Muscle layer of colon (tissue), 2 donors: ENCODE results near the gene CMC2.

ENCODE experiments used
- H3K27ac ChIP-seq: one replicate; pipeline ENCODE4 v1.7.0; 2013; ENCODE audit warnings: low read depth, mild to moderate bottlenecking, low read length, moderate library complexity
- H3K27me3 ChIP-seq, 2 donors: one replicate each; pipeline ENCODE4 v1.7.0; 2013; ENCODE audit warnings: low read length in 2 of 2, mild to moderate bottlenecking in 2 of 2; ENCODE audit not compliant: insufficient read depth in 2 of 2, control insufficient read depth in 1 of 2
- H3K36me3 ChIP-seq: one replicate; pipeline ENCODE4 v1.7.0; 2013; ENCODE audit warnings: mild to moderate bottlenecking, low read length; ENCODE audit not compliant: insufficient read depth
- H3K4me1 ChIP-seq: one replicate; pipeline ENCODE4 v1.7.0; 2013; ENCODE audit warnings: mild to moderate bottlenecking, low read length; ENCODE audit not compliant: insufficient read depth
- H3K4me3 ChIP-seq, 2 donors: one replicate each; pipeline ENCODE4 v1.7.0; 2013; ENCODE audit warnings: low read length in 2 of 2, low read depth in 1 of 2, mild to moderate bottlenecking in 1 of 2, moderate library complexity in 1 of 2
- H3K9ac ChIP-seq: one replicate; pipeline ENCODE4 v1.7.0; 2013; ENCODE audit warnings: low read length
- H3K9me3 ChIP-seq: one replicate; pipeline ENCODE4 v1.7.0; 2013; ENCODE audit warnings: mild to moderate bottlenecking, low read length
- donor health status: abdominal sarcoma.
- donor health status: Adenocarcinoma of cecum.

CMC2 gene

DNA sequence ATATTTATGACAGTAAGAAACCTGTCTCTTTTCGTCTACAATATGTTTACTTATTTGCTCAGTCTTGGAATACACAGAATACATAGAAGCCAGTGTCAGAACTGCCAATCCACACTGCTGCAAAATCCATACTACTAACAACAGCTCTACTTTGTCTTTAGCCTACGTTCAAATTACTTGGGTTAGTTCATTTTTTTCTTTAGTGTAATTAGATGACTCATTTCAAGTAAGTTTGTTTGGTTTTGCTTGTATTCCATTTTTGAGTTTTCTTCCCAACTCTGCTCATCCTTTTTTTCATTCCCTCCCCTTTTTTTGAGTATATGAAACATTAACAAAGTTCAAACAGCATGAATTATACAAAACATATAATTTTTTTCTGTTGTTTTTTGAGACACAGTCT is 16.9 kb downstream of the CMC2 start:
- no peak overlapping the region for H3K27ac ChIP-seq
- H3K36me3 ChIP-seq, result peaks cover 5% of the 10 kb centered on the region
- H3K9ac ChIP-seq, result no peak overlapping the region
- H3K4me3 ChIP-seq, result no peak overlapping the region
- no peaks in the 10 kb centered on the region for H3K9me3 ChIP-seq
- peaks cover 5% of the 10 kb centered on the region for H3K4me1 ChIP-seq
- H3K27me3 ChIP-seq, result no peaks in the 10 kb centered on the region

DNA sequence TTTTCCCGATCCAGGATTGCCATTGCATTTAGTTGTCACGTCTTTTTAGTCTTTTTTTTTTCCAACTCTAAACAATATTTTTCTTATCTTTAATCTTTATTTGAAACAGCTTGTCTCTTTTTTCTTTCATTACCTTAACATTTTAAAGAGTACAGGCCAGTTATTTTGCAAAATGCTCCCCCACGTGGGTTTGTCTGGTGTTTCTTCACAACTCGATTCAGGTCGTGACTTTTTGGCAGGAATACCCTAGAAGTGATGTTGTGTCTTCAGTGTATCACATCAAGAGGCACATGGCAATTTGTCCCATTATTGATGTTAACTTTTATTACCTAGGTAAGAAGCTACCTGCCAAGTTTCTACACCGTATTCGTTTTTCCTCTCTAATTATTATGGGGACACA is 17.9 kb downstream of the CMC2 start:
- H3K36me3 ChIP-seq, result peaks cover 5% of the 10 kb centered on the region
- no peaks in the 10 kb centered on the region for H3K9me3 ChIP-seq
- no peak overlapping the region for H3K9ac ChIP-seq
- H3K4me3 ChIP-seq, result no peak overlapping the region
- H3K4me1 ChIP-seq, result peaks cover 5% of the 10 kb centered on the region
- H3K27me3 ChIP-seq, result no peaks in the 10 kb centered on the region
- H3K27ac ChIP-seq, result no peak overlapping the region

DNA sequence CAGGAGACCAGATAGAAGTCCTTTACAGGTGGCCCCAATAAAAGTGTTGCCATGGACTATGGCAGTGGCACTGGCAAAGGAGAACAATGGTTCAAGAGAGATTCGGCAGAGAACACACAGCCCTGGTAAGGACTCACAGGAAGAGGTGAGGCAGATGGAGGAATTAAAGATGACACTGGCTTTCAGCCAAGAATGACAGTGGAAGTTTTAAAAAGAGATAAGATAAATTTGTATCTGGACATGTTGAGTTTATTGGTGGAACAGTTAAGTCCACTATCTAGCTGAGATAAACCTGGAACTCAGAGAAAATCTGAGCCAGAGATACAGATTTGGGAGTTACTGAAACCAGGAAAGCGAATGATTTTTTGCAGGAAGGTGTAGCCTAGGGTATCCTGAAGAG is 20.1 kb downstream of the CMC2 start:
- no peak overlapping the region for H3K27ac ChIP-seq
- peaks cover 5% of the 10 kb centered on the region for H3K36me3 ChIP-seq
- H3K27me3 ChIP-seq, result no peaks in the 10 kb centered on the region
- no peak overlapping the region for H3K4me3 ChIP-seq
- no peak overlapping the region for H3K9ac ChIP-seq
- H3K9me3 ChIP-seq, result no peaks in the 10 kb centered on the region
- H3K4me1 ChIP-seq, result peaks cover 5% of the 10 kb centered on the region

DNA sequence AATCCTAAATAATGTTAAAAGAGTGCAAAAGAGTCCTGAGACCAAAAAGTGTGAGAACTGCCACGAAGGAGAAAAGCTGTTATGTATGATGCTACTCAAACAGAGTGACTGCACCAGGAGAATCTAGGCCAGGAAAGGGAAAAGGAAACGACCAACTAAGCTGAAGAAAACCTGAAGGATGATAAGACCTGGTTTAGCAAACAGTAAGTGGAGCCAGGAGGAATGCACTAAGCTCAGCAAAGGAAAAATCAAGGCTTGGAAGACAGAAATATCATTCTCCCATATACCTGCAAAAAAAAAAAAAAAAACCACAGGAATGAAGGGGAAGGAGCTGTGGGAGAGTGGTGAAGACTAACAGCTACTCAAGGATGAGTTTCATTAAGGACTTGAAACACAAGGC is 21.1 kb downstream of the CMC2 start:
- H3K36me3 ChIP-seq, result no peaks in the 10 kb centered on the region
- peaks cover 5% of the 10 kb centered on the region for H3K4me1 ChIP-seq
- H3K4me3 ChIP-seq, result no peak overlapping the region
- no peak overlapping the region for H3K27ac ChIP-seq
- no peak overlapping the region for H3K9ac ChIP-seq
- no peaks in the 10 kb centered on the region for H3K9me3 ChIP-seq
- no peaks in the 10 kb centered on the region for H3K27me3 ChIP-seq

DNA sequence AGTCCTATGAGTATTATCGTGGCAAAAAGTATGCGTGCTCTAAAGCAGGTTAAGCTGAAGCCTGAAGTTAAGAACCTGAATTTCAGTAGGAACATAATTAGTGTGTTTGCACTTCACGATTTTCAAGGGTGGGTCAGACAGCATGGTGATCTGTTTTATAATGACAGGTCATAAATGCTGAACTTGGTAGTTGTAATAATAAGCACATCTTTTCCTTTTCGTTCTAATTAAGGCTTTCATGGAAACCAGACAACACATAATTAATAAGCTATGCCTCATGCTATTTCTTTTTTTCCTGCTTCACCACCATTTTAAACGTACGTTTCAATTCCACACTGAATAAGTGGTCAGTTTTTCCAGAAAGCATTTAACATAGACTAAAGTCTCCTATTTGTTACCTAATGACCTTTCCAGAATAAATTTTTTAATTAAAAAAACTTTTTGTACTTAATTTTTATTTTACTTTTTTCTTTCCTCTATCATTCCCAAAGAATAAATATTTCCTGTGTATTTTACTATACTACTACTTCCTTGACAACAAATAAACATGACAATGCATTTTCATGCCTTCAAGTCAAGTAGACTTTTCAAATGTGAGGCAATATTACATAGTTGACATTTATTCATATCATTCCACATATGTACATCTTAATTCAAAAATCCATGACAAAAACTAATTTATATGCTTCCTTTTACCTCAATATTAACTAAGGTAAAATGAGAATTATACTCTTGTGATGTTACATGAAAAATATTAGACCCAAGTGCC is 22.4 kb downstream of the CMC2 start:
- Histone ChIP-seq H3K4me3 (no peak overlapping the region), H3K4me1 (peaks cover 5% of the 10 kb centered on the region), H3K36me3 (no peaks in the 10 kb centered on the region), H3K9ac (no peak overlapping the region), H3K27me3 (no peaks in the 10 kb centered on the region), H3K27ac (no peak overlapping the region), H3K9me3 (no peaks in the 10 kb centered on the region)

DNA sequence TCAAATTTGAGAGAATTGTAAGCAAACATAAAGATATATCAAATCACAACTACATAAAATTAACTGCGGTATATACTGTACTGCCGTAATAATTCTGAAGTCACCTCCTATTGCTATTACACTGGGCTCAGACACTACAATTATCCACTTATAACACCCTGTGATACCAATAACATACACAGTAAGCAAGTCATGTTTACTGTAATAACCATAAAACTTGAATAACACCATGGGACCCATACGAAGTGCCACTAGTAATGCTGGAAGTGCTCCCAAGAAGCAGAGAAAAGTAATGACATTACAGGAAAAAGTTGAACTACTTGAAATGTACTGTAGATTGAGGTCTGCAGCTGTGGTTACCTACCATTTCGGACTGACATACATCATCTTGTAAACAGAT is 24.0 kb downstream of the CMC2 start:
- no peak overlapping the region for H3K27ac ChIP-seq
- H3K9ac ChIP-seq, result no peak overlapping the region
- H3K27me3 ChIP-seq, result no peaks in the 10 kb centered on the region
- peaks cover 5% of the 10 kb centered on the region for H3K4me1 ChIP-seq
- H3K9me3 ChIP-seq, result no peaks in the 10 kb centered on the region
- no peaks in the 10 kb centered on the region for H3K36me3 ChIP-seq
- no peak overlapping the region for H3K4me3 ChIP-seq

DNA sequence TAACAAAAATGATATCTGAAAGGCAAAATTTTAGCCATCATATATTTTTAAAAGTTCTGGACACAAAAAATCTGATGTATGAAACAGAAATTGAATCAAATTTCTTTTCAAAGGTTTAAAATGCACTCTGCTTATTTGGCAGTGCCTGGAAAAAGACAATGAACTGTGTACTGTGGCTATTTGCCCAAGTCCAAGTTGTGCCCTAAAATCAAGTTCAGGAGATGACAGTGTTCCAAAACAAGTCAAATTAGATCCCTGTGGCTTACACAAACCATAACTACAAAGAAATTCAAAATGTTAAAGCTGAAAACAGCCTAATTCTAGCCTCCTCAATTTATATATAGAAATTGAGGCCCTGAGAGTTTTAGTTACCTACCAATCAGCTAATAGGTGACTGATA is 25.6 kb downstream of the CMC2 start:
- H3K27ac ChIP-seq, result no peak overlapping the region
- H3K9ac ChIP-seq, result no peak overlapping the region
- H3K27me3 ChIP-seq, result no peaks in the 10 kb centered on the region
- no peaks in the 10 kb centered on the region for H3K4me1 ChIP-seq
- H3K36me3 ChIP-seq, result no peaks in the 10 kb centered on the region
- H3K9me3 ChIP-seq, result no peaks in the 10 kb centered on the region
- no peak overlapping the region for H3K4me3 ChIP-seq

DNA sequence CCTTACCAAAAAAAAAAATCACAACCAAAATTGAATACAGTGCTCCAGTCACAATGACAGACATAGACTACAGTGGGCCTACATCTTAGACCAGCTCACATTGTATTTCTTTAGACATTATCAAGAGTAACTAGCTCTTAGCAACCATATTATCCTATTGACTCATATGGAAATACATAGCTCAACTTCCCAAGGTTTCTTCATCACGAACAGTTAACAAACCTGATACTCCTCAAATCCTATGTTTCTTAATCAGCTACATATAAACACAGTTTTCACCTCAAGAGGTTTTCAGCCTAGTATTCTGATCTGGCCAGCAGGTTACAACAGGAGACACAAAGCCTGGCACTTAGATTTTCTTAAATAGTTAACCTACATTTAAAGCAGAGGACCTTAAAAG is 29.7 kb downstream of the CMC2 start:
- no peak overlapping the region for H3K4me3 ChIP-seq
- H3K9ac ChIP-seq, result no peak overlapping the region
- H3K4me1 ChIP-seq, result no peaks in the 10 kb centered on the region
- no peaks in the 10 kb centered on the region for H3K36me3 ChIP-seq
- H3K27me3 ChIP-seq, result no peaks in the 10 kb centered on the region
- no peak overlapping the region for H3K27ac ChIP-seq
- H3K9me3 ChIP-seq, result no peaks in the 10 kb centered on the region

DNA sequence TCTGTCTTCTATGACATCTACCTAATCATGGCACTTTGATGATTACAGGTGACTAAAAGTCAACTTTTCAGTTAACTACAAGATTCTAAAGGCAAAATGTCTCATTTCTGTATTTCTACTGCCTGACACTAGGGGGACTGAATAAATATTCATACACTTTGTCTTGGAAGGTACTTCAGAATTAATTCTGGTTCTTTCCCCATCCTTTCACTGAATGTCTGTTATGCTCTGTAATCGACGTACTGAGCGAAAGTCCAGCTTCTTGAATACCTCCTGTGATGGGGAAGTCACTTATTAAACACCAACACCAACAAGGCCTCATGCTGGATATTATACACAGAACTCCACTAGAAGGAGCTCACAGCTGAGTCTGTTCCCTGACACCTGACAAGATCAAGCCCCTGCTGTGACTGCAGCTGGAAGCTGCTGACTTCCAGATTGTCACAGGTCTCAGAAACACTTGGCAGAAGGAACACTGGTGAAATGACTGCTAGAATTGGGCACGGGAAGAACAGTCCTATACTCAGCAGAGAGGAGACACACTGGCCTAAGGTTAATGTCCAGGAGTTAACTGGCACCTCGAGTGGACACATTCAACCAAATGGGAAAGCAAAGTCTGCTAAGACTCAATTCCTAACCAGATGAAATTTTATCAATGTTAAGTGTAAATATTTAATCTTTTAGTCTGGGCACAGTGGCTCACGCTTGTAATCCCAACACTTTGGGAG is 31.9 kb downstream of the CMC2 start:
- Histone ChIP-seq H3K36me3 (no peaks in the 10 kb centered on the region), H3K4me1 (no peaks in the 10 kb centered on the region), H3K9me3 (no peaks in the 10 kb centered on the region), H3K9ac (no peak overlapping the region), H3K27me3 (no peaks in the 10 kb centered on the region), H3K27ac (no peak overlapping the region), H3K4me3 (no peak overlapping the region)

DNA sequence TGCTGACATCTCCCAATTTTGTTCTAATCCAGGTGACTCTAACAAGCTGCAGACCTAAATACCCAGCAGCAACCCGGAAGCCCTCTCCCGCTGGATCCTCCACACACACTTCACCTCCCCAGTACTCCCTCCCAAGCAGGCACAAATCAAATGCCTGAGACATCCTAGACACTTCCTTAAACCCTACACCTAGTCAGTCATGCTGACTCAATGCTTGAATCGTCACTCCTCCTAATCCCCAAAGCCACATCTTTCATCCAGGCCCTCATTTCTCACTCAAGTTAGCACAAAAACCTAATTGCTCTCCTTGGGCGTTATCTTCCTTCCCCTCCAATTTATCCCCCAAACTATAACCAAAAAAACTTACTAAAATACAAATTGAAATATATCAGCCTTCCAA is 32.7 kb downstream of the CMC2 start:
- H3K27me3 ChIP-seq, result no peaks in the 10 kb centered on the region
- H3K9me3 ChIP-seq, result no peaks in the 10 kb centered on the region
- no peak overlapping the region for H3K9ac ChIP-seq
- no peaks in the 10 kb centered on the region for H3K4me1 ChIP-seq
- H3K27ac ChIP-seq, result no peak overlapping the region
- no peaks in the 10 kb centered on the region for H3K36me3 ChIP-seq
- no peak overlapping the region for H3K4me3 ChIP-seq

DNA sequence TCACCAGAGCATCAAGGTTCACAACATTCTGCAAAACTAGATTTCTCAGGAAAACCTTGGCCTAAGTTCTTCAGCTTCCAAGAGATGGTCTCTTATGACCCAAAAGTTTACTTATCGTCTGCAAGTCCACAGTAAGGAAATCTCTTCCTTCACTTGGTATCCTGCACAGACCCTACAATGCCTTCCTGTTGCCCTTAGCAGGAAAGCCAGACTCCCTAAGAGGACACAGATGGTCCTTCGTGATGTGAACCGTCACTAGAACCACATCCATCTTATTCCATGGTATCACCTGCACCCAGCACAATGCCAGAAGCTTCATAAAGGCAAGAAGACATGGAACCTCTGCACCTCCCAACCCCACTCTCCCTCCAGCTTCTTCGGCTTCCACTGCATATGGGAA is 34.1 kb downstream of the CMC2 start:
- no peaks in the 10 kb centered on the region for H3K36me3 ChIP-seq
- no peak overlapping the region for H3K4me3 ChIP-seq
- H3K9me3 ChIP-seq, result no peaks in the 10 kb centered on the region
- no peak overlapping the region for H3K27ac ChIP-seq
- no peak overlapping the region for H3K9ac ChIP-seq
- H3K4me1 ChIP-seq, result no peaks in the 10 kb centered on the region
- H3K27me3 ChIP-seq, result no peaks in the 10 kb centered on the region

DNA sequence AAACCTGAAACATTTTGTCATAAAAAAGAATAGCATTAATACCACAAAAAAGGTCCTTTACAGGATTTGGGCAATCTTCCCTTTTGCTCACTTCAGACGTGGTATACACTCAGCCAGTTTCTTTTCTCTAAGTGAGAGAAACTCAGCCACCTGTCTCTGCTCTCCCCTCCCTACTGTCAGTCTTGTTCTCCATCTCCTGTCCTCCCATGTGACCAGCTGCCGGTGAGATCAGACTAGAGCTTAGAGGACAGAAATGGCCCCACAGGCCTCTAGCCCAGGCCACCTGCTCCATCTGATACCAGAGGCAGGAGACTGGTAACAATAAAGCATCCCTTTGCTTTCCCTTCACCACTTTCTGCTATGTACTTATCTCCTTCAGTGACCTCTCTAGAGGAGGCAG is 34.9 kb downstream of the CMC2 start:
- Histone ChIP-seq H3K4me3 (no peak overlapping the region), H3K27ac (no peak overlapping the region), H3K36me3 (no peaks in the 10 kb centered on the region), H3K27me3 (no peaks in the 10 kb centered on the region), H3K4me1 (no peaks in the 10 kb centered on the region), H3K9ac (no peak overlapping the region), H3K9me3 (no peaks in the 10 kb centered on the region)
